Breast epithelium (tissue), 3 donors: ENCODE results near the gene THADA.

Experiments used
- POLR2A ChIP-seq: fragments of 450-650 bp; IDR thresholded peaks from one replicate; pipeline ENCODE4 v1.6.1; 2016; ENCODE audit warnings: antibody characterized with exemption, mild to moderate bottlenecking, moderate library complexity
- POLR2AphosphoS5 ChIP-seq, 3 donors: sonication (generic); formaldehyde crosslinking; IDR thresholded peaks; one replicate each; pipeline ENCODE4 v1.6.1; 2017; ENCODE audit warnings: antibody characterized with exemption in 3 of 3
- TF ChIP-seq, protein P1 (sequence below), 3 donors: fragments of 450-650 bp; IDR thresholded peaks; one replicate each; pipeline ENCODE4 v1.5.1; 2016 to 2017; ENCODE audit warnings: antibody characterized with exemption in 3 of 3, mild to moderate bottlenecking in 3 of 3, moderate library complexity in 3 of 3

DNA sequence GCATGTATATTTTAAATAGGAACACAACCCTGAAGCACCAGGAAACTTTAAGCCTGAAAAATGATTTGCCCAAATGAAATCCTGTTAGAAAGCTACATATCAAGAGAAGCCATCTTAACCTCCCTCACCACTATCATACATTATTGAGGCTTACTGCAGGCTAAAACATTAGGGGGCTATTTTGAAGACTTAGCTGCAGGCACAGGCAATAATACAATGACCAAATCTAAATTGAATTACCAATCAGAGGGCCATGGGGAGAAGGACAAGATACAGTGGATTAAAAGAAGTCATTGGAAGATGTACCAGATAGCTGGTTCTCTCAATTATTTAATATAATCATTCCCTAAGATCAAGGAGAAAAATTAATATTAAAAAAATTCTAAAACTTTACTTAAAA lies 73.7 kb downstream of the THADA start:
- TF ChIP-seq, protein P1, sequence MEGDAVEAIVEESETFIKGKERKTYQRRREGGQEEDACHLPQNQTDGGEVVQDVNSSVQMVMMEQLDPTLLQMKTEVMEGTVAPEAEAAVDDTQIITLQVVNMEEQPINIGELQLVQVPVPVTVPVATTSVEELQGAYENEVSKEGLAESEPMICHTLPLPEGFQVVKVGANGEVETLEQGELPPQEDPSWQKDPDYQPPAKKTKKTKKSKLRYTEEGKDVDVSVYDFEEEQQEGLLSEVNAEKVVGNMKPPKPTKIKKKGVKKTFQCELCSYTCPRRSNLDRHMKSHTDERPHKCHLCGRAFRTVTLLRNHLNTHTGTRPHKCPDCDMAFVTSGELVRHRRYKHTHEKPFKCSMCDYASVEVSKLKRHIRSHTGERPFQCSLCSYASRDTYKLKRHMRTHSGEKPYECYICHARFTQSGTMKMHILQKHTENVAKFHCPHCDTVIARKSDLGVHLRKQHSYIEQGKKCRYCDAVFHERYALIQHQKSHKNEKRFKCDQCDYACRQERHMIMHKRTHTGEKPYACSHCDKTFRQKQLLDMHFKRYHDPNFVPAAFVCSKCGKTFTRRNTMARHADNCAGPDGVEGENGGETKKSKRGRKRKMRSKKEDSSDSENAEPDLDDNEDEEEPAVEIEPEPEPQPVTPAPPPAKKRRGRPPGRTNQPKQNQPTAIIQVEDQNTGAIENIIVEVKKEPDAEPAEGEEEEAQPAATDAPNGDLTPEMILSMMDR (IDR thresholded peaks at IDR 0.05): no peak
- TF ChIP-seq POLR2A (no peak), POLR2AphosphoS5 (IDR thresholded peaks at IDR 0.05) (no peak)
